B cell (primary cell): Measurements from ENCODE around the gene PIN1. TPM values are rescaled to one million over a fixed set of nuclear protein-coding genes. Genes with fewer than 3 reads are reported as not detected.
"Not testable (repeated sequence)": the region's sequence is repeated elsewhere in the genome, so short reads cannot be mapped to it uniquely, and the experiment has no call there.

Experiments used
- ATAC-seq: fragments of 200-7000 bp; cut with Tn5 transposase; one replicate; pipeline ENCODE4 v1.10.0; 2021; ENCODE audit warnings: low read depth, mild to moderate bottlenecking, moderate number of reproducible peaks, moderate library complexity
- CTCF ChIA-PET: fragments of 350-600 bp; sonication (Branson Sonifier 250); formaldehyde crosslinking; loops from one replicate; lab custom pipeline; 2021; ENCODE audit warnings: antibody characterized with exemption, inconsistent platforms; lab: Charles Lee
- POLR2A ChIA-PET: fragments of 350-600 bp; sonication (Branson Sonifier 250); formaldehyde crosslinking; loops from one replicate; lab custom pipeline; 2021; ENCODE audit warnings: antibody characterized with exemption; lab: Charles Lee
- DNase-seq: peaks from one replicate; pipeline ENCODE4 v3.0.0; 2013
- H2AFZ ChIP-seq: 2 replicates; pipeline ENCODE4 v1.6.1; 2012; ENCODE audit warnings: mild to moderate bottlenecking, low read depth, low read length; ENCODE audit not compliant: insufficient read depth, poor library complexity, severe bottlenecking
- H3K27ac ChIP-seq, 2 donors: 1 replicate in 1 of 2; 2 replicates in 1 of 2; pipeline ENCODE4 v1.5.1; 2012 to 2013; ENCODE audit warnings: low read length in 2 of 2, mild to moderate bottlenecking in 2 of 2, moderate library complexity in 1 of 2
- H3K27me3 ChIP-seq, 4 experiments: fragments of 200-600 bp in 1 of 4; sonication (generic) in 1 of 4; replicated peaks in 1 of 4; 1 replicate in 2 of 4; 2 replicates in 2 of 4; pipeline versions ENCODE4 v1.6.1 to v1.7.0; 2013 to 2016; ENCODE audit warnings: low read length in 3 of 4, mild to moderate bottlenecking in 2 of 4, mixed read lengths in 1 of 4, moderate library complexity in 1 of 4; ENCODE audit not compliant: insufficient read depth in 4 of 4, control insufficient read depth in 3 of 4; ENCODE audit errors: control extremely low read depth in 1 of 4
- H3K36me3 ChIP-seq, 2 experiments: replicated peaks in 1 of 2; 1 replicate in 1 of 2; 2 replicates in 1 of 2; pipeline versions ENCODE4 v1.6.1 to v1.7.1; 2013; ENCODE audit warnings: low read length in 1 of 2; ENCODE audit not compliant: insufficient read depth in 2 of 2, control insufficient read depth in 1 of 2; ENCODE audit errors: control extremely low read depth in 1 of 2, extremely low read depth in 1 of 2
- H3K4me1 ChIP-seq, 2 donors: fragments of 200-600 bp in 1 of 2; sonication (generic) in 1 of 2; 1 replicate in 1 of 2; 2 replicates in 1 of 2; pipeline versions ENCODE4 v1.5.1 to v1.6.1; 2013 to 2017; ENCODE audit warnings: low read length in 2 of 2; ENCODE audit not compliant: control insufficient read depth in 2 of 2, insufficient read depth in 2 of 2
- H3K4me2 ChIP-seq: replicated peaks from 2 replicates; pipeline ENCODE3; 2012; ENCODE audit warnings: mild to moderate bottlenecking, low read depth, low read length; ENCODE audit not compliant: poor library complexity, severe bottlenecking
- H3K4me3 ChIP-seq, 5 experiments: fragments of 200-600 bp in 1 of 5; sonication (generic) in 1 of 5; 1 replicate in 3 of 5; 2 replicates in 2 of 5; pipeline versions ENCODE4 v1.5.1 to v1.7.0; 2011 to 2016; ENCODE audit warnings: low read length in 4 of 5, mild to moderate bottlenecking in 4 of 5, low read depth in 2 of 5, control low read depth in 1 of 5, moderate library complexity in 1 of 5; ENCODE audit not compliant: insufficient read depth in 1 of 5; ENCODE audit errors: control extremely low read depth in 1 of 5, extremely low read depth in 1 of 5
- H3K79me2 ChIP-seq: fragments of 200-600 bp; sonication (generic); one replicate; pipeline ENCODE4 v1.6.0; 2016; ENCODE audit warnings: low read length; ENCODE audit not compliant: control insufficient read depth, insufficient read depth
- H3K9ac ChIP-seq: fragments of 200-600 bp; sonication (generic); 2 replicates; pipeline ENCODE4 v1.6.1; 2017; ENCODE audit warnings: mild to moderate bottlenecking, low read length, moderate library complexity
- H3K9me3 ChIP-seq, 3 donors: one replicate each; pipeline versions ENCODE4 v1.6.1 to v1.7.1; 2013; ENCODE audit warnings: low read length in 2 of 3; ENCODE audit not compliant: control insufficient read depth in 2 of 3, insufficient read depth in 1 of 3; ENCODE audit errors: control extremely low read depth in 1 of 3
- H4K20me1 ChIP-seq: 2 replicates; pipeline ENCODE4 v1.6.0; 2012; ENCODE audit warnings: mild to moderate bottlenecking, low read length; ENCODE audit not compliant: insufficient read depth, control insufficient read depth, poor library complexity, severe bottlenecking
- H3K27ac Mint-ChIP-seq: one replicate; pipeline ENCODE4 v1.8.0; 2021; ENCODE audit warnings: mixed read lengths
- H3K27me3 Mint-ChIP-seq: one replicate; pipeline ENCODE4 v1.8.0; 2021; ENCODE audit warnings: mixed read lengths
- H3K4me1 Mint-ChIP-seq: one replicate; pipeline ENCODE4 v1.8.0; 2021; ENCODE audit warnings: mixed read lengths
- H3K4me3 Mint-ChIP-seq: one replicate; pipeline ENCODE4 v1.8.0; 2021; ENCODE audit warnings: mixed read lengths
- H3K9me3 Mint-ChIP-seq: one replicate; pipeline ENCODE4 v1.8.0; 2022; ENCODE audit warnings: mixed read lengths; ENCODE audit not compliant: insufficient read depth
- CTCF ChIP-seq: fragments of 200-600 bp; IDR thresholded peaks from one replicate; pipeline ENCODE4 v1.8.0; 2022; ENCODE audit warnings: antibody characterized with exemption, mild to moderate bottlenecking
- EZH2 ChIP-seq: IDR thresholded peaks from 2 replicates; pipeline ENCODE4 v1.6.1; 2012; ENCODE audit warnings: borderline replicate concordance, low read depth, mild to moderate bottlenecking, moderate library complexity, low read length; ENCODE audit not compliant: insufficient read depth, poor library complexity, severe bottlenecking
- WGBS: methylation state at CpG from one replicate; pipeline ENCODE4 v1.1.5; 2013; ENCODE audit warnings: missing lambda C conversion rate; ENCODE audit not compliant: insufficient coverage; 5-methylcytosine and 5-hydroxymethylcytosine counted together
- intact Hi-C: fragments of 100-400 bp; cut with micrococcal nuclease; formaldehyde crosslinking; loops from one replicate; pipeline ENCODE4 v1.10.0; 2022
- polyA plus RNA-seq: library from polyadenylated mRNA; depleted of rRNA; stranded (reverse); fragments of >200 nt; gene quantifications from 2 replicates; pipeline ENCODE4 v1.2.3, GENCODE V29; 2012
- total RNA-seq, 2 donors: library from RNA; stranded (reverse); fragments of 120-200 nt in 1 of 2; gene quantifications; 1 replicate in 1 of 2; 2 replicates in 1 of 2; pipeline versions ENCODE4 v1.2.3 to v1.2.4, GENCODE V29; 2013 to 2022

PIN1 gene
- total and polyA plus RNA-seq, 2 donors (not counting 1 experiment from before 2014, with no cell fraction given), result 58.9 to 99.0 TPM

DNA sequence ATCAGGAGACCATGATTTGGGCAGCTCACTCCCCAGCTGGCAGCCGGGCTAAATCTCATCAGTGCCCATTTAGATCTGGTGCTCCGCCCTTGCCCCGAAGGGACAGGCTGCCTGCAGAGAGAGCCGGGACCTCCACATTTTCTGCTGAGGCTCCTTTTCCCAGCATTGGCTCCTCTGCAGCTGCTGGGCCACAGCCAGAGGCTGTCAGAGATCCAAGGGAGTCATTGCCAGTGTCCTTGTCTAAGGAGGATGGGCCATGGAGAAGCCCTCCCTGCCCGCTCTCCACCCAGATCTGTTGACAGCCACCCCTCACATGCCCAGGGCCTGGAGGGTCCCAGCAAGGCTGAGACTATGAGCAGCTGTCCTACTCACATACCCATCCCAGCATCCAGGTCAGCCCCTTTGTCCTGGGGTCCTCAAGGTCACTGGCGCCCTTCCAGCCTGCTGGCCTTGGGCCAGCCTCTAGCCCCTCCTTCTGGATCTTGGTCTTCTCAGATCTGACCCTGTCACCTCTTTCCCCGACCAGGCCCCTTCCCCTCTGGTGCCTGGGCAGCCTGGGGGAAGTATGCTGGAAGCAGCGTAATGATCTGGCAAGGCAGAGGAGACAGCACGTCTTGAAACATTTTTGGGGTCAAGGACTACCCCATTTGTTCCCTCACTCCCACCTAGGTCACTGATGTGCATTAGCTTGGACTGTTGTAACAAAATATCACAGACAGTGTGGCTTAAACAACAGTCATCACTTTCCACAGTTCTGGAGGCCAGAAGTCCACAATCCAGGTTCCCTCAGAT is 7.9 kb downstream of the PIN1 start:
- Histone ChIP-seq H3K27ac (no peak overlapping the region), H3K4me2 (no peak overlapping the region), H3K9ac (no peak overlapping the region), H3K27me3 (no peaks in the 10 kb centered on the region), H3K79me2 (peaks cover 59% of the 10 kb centered on the region), H3K9me3 (peaks cover 0 to 18% (median 0%) of the 10 kb centered on the region in 3 donors), H3K36me3 (peaks cover 1 to 77% of the 10 kb centered on the region in 2 experiments), H3K4me3 (no peak overlapping the region), H2AFZ (no peak overlapping the region), H3K4me1 (no peaks in the 10 kb centered on the region), H4K20me1 (peaks cover 84% of the 10 kb centered on the region)
- Mint-ChIP-seq H3K4me3 (no peak overlapping the region), H3K27me3 (no peaks in the 10 kb centered on the region), H3K4me1 (peaks cover under 1% of the 10 kb centered on the region), H3K27ac (no peak overlapping the region), H3K9me3 (no peaks in the 10 kb centered on the region)
- CTCF ChIA-PET, result no interaction called here
- TF ChIP-seq EZH2, result no peak
- TF ChIP-seq CTCF, result no peak
- intact Hi-C loops, result no loop called here
- ATAC-seq (no peak), DNase-seq (no peak)
- POLR2A ChIA-PET, result no interaction called here
- 100% methylated on average over 6 of the region's 9 CpGs for WGBS

DNA sequence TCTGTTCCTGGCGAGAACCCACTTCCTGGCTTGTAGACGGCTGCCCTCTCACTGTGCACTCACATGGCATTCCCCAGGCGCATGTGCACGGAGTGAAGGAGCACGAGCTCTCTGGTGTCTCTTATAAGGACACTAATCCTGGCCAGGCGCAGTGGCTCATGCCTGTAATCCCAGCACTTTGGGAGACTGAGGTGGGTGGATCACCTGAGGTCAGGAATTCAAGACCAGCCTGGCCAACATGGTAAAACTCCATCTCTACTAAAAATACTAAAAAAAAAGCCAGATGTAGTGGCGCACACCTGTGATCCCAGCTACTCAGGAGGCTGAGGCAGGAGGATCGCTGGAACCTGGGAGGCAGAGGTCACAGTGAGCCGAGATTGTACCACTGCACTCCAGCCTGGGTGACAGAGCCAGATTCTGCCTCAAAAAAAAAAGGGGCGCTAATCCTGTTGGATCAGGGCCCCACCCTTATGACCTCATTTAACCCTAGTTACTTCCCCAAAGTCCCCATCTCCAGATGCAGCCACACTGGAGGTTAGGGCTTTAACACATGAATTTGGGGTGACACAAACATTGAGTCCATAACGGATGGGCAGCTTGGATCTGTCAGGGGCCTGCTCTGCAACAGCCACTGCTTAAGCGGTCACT is 8.6 kb downstream of the PIN1 start:
- H3K27me3 Mint-ChIP-seq, intact Hi-C loops, H3K4me1 Mint-ChIP-seq, H3K9me3 Mint-ChIP-seq, H3K4me3 Mint-ChIP-seq, H2AFZ ChIP-seq, H3K27ac Mint-ChIP-seq, H3K27ac ChIP-seq, H3K27me3 ChIP-seq, H3K9ac ChIP-seq, H3K4me1 ChIP-seq, CTCF ChIA-PET, H3K4me3 ChIP-seq, POLR2A ChIA-PET, H3K4me2 ChIP-seq, DNase-seq, ATAC-seq: not testable (repeated sequence)
- 93% methylated on average over 9 of the region's 12 CpGs for WGBS
- peaks cover 0 to 18% (median 0%) of the 10 kb centered on the region in 3 donors for H3K9me3 ChIP-seq
- H3K79me2 ChIP-seq, result peaks cover 52% of the 10 kb centered on the region
- peaks cover 88% of the 10 kb centered on the region for H4K20me1 ChIP-seq
- H3K36me3 ChIP-seq, result peaks cover 1 to 75% of the 10 kb centered on the region in 2 experiments
